Body of pancreas (tissue), 4 donors: ENCODE data around the gene CTXND1. TPM values are rescaled to one million over a fixed set of nuclear protein-coding genes. Genes with fewer than 3 reads are reported as not detected.
A peak's percentile ranks its signal among the peaks of the same experiment; 100 is the strongest.

Source experiments
- ATAC-seq: fragments of 150-250 bp; one replicate; pipeline ENCODE4 v1.9.1; 2016
- DNase-seq, 4 donors: peaks; one replicate each; pipeline ENCODE4 v3.0.0-alpha.2; 2019
- H3K27ac ChIP-seq, 4 donors: fragments of 200-600 bp; sonication (generic); 1 replicate in 3 of 4; 2 replicates in 1 of 4; pipeline versions ENCODE4 v1.5.1 to v1.6.1; 2016 to 2019; ENCODE audit warnings: mild to moderate bottlenecking in 1 of 4, mixed read lengths in 1 of 4, moderate library complexity in 1 of 4
- H3K27me3 ChIP-seq, 2 donors: fragments of 200-600 bp; sonication (generic); one replicate each; pipeline ENCODE4 v1.6.0; 2016; ENCODE audit warnings: mild to moderate bottlenecking in 1 of 2
- H3K36me3 ChIP-seq, 2 donors: fragments of 200-600 bp; sonication (generic); replicated peaks in 1 of 2; 2 replicates each; pipeline ENCODE4 v1.5.1; 2016; ENCODE audit warnings: low read depth in 2 of 2; ENCODE audit not compliant: insufficient read depth in 1 of 2
- H3K4me1 ChIP-seq: fragments of 200-600 bp; sonication (generic); one replicate; pipeline ENCODE4 v1.6.0; 2016
- H3K4me3 ChIP-seq, 2 donors: fragments of 200-600 bp; sonication (generic); 1 replicate in 1 of 2; 2 replicates in 1 of 2; pipeline ENCODE4 v1.5.1; 2016 to 2019
- H3K9me3 ChIP-seq, 3 donors: fragments of 200-600 bp; sonication (generic); 1 replicate in 2 of 3; 2 replicates in 1 of 3; pipeline ENCODE4 v1.5.1; 2016
- CTCF ChIP-seq, 7 experiments: fragments of 450-650 bp in 4 of 7; fragments of 200-600 bp in 3 of 7; sonication (generic) in 3 of 7; IDR thresholded peaks; one replicate each; pipeline ENCODE4 v1.5.1; 2016 to 2019; ENCODE audit warnings: antibody characterized with exemption in 7 of 7
- POLR2A ChIP-seq, 3 donors: fragments of 450-650 bp; IDR thresholded peaks; one replicate each; pipeline ENCODE4 v1.6.1; 2016; ENCODE audit warnings: antibody characterized with exemption in 3 of 3, mild to moderate bottlenecking in 2 of 3
- WGBS, 2 donors: methylation state at CpG; one replicate each; pipeline ENCODE4 v1.1.5; 2017; 5-methylcytosine and 5-hydroxymethylcytosine counted together
- intact Hi-C: fragments of 100-400 bp; cut with DNase I; formaldehyde crosslinking; loops from one replicate; pipeline ENCODE4 v1.15.1; 2023
- total RNA-seq, 2 donors: library from RNA; depleted of rRNA; stranded (reverse); fragments of >200 nt; gene quantifications; one replicate each; pipeline ENCODE4 v1.1.0, GENCODE V29; 2016

CTXND1 gene
- total RNA-seq, 2 donors from 2014 or later, result 0.66 to 1.0 TPM

- Histone ChIP-seq H3K27me3 (no peaks in the 10 kb centered on the region), H3K9me3 (no peaks in the 10 kb centered on the region), H3K27ac (no peak overlapping the region), H3K4me3 (no peak overlapping the region), H3K4me1 (peaks cover 12% of the 10 kb centered on the region), H3K36me3 (no peaks in the 10 kb centered on the region)
- intact Hi-C loops, result no loop called here
- TF ChIP-seq POLR2A (IDR thresholded peaks at IDR 0.05) (no peak), CTCF (IDR thresholded peaks at IDR 0.05) (no peak)
- ATAC-seq, result no peak
- WGBS, 2 donors, result 60 to 74% methylated on average over 12 of the region's 12 CpGs
- DNase-seq, result peak in 1 of 4 donors; percentile 20
Measured at GRCh38 chr15:80210611-80211573, 41.1 kb downstream of the CTXND1 start.

- ATAC-seq, result no peak
- TF ChIP-seq POLR2A (IDR thresholded peaks at IDR 0.05), result no peak
- TF ChIP-seq CTCF (IDR thresholded peaks at IDR 0.05), result no peak
- no peaks in the 10 kb centered on the region for H3K27me3 ChIP-seq
- WGBS, 2 donors, result 89 to 90% methylated on average over 11 of the region's 11 CpGs
- H3K9me3 ChIP-seq, result no peaks in the 10 kb centered on the region
- intact Hi-C loops, result no loop called here
- H3K36me3 ChIP-seq, result no peaks in the 10 kb centered on the region
- no peak overlapping the region for H3K27ac ChIP-seq
- H3K4me1 ChIP-seq, result no peaks in the 10 kb centered on the region
- DNase-seq, result no peak
- H3K4me3 ChIP-seq, result no peak overlapping the region
Measured at GRCh38 chr15:80208758-80209734, 43.0 kb downstream of the CTXND1 start.

DNA sequence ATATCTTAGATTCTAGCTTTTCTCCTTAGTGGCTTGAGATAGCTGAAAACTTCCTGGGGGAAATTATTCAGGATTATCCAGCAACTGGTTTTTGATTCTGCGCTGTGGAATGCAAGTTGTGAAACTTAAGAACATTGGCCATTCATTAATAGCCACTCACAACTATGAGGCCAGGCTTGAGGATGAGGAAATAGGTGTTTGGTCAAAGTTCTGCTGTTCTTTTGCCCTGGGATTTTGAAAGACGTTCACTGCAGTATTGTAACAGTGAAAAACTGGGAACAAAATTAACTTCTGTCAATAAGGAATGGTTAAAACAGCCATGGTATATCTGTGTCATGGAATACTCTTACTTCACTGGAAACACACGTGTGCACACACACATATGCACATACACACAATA, 44.1 kb downstream of the CTXND1 start:
- WGBS, 2 donors, result 48 to 59% methylated on average over 3 of the region's 3 CpGs
- H3K36me3 ChIP-seq, result no peaks in the 10 kb centered on the region
- H3K27me3 ChIP-seq, result no peaks in the 10 kb centered on the region
- TF ChIP-seq POLR2A (IDR thresholded peaks at IDR 0.05), result no peak
- H3K4me1 ChIP-seq, result no peaks in the 10 kb centered on the region
- H3K9me3 ChIP-seq, result no peaks in the 10 kb centered on the region
- intact Hi-C loops, result no loop called here
- DNase-seq (no peak), ATAC-seq (peak; percentile 38)
- no peak overlapping the region for H3K4me3 ChIP-seq
- no peak overlapping the region for H3K27ac ChIP-seq

- WGBS, 2 donors, result 94 to 96% methylated on average over 4 of the region's 4 CpGs
- intact Hi-C loops, result no loop called here
- ATAC-seq (no peak), DNase-seq (no peak)
- Histone ChIP-seq H3K9me3 (no peaks in the 10 kb centered on the region), H3K4me3 (no peak overlapping the region), H3K4me1 (no peaks in the 10 kb centered on the region), H3K27me3 (no peaks in the 10 kb centered on the region), H3K36me3 (no peaks in the 10 kb centered on the region), H3K27ac (no peak overlapping the region)
- TF ChIP-seq POLR2A (IDR thresholded peaks at IDR 0.05), result no peak
- no peak for TF ChIP-seq CTCF (IDR thresholded peaks at IDR 0.05)
Measured at GRCh38 chr15:80204231-80204630, 47.8 kb downstream of the CTXND1 start.

- DNase-seq (no peak), ATAC-seq (no peak)
- intact Hi-C loops, result no loop called here
- 73 to 81% methylated on average over 10 of the region's 10 CpGs for WGBS, 2 donors
- Histone ChIP-seq H3K36me3 (no peaks in the 10 kb centered on the region), H3K9me3 (no peaks in the 10 kb centered on the region), H3K27ac (no peak overlapping the region), H3K27me3 (no peaks in the 10 kb centered on the region), H3K4me1 (no peaks in the 10 kb centered on the region), H3K4me3 (no peak overlapping the region)
- TF ChIP-seq POLR2A (IDR thresholded peaks at IDR 0.05) (no peak), CTCF (IDR thresholded peaks at IDR 0.05) (no peak)
Measured at GRCh38 chr15:80203361-80203885, 48.6 kb downstream of the CTXND1 start.
